ENCODE results near the gene ACAA2.

DNA sequence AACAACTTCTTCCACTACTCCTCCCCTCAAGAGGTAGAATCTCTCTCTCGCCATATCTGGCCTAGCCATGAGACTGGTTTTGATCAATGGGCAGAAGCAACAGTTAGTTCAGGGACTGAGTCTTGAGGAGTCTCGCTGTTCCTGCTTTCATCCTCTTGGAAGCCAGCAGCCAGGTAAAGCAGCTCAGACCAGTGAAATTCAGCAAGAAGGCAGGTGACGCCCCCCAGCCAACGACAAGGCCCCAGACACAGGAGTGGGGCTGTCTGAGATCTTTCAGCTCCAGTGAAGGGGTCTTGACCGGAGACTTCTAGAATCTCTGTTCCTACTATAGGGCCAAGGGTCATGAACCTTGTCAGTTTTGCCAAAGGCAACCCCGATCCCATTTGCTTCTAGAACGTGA is 39.7 kb upstream of the ACAA2 start:
- no peak for TF ChIP-seq EZH2 (IDR thresholded peaks at IDR 0.05; ENCODE audit: low read depth)
- TF ChIP-seq, protein P1, sequence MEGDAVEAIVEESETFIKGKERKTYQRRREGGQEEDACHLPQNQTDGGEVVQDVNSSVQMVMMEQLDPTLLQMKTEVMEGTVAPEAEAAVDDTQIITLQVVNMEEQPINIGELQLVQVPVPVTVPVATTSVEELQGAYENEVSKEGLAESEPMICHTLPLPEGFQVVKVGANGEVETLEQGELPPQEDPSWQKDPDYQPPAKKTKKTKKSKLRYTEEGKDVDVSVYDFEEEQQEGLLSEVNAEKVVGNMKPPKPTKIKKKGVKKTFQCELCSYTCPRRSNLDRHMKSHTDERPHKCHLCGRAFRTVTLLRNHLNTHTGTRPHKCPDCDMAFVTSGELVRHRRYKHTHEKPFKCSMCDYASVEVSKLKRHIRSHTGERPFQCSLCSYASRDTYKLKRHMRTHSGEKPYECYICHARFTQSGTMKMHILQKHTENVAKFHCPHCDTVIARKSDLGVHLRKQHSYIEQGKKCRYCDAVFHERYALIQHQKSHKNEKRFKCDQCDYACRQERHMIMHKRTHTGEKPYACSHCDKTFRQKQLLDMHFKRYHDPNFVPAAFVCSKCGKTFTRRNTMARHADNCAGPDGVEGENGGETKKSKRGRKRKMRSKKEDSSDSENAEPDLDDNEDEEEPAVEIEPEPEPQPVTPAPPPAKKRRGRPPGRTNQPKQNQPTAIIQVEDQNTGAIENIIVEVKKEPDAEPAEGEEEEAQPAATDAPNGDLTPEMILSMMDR (conservative IDR thresholded peaks at IDR 0.05), result no peak

Data from PC-9 (cell line).